GM23248 (cell line): ENCODE results near the gene IFT52.

Experiments used
- EZH2 ChIP-seq: fragments of 200-600 bp; sonication (generic); IDR thresholded peaks from 2 replicates; pipeline ENCODE4 v1.6.1; 2018; ENCODE audit warnings: antibody characterized with exemption, mild to moderate bottlenecking; ENCODE audit not compliant: insufficient read depth, poor library complexity, severe bottlenecking
- EZH2phosphoT487 ChIP-seq: fragments of 200-600 bp; sonication (generic); IDR thresholded peaks from 2 replicates; pipeline ENCODE4 v1.6.1; 2018; ENCODE audit warnings: antibody characterized with exemption, moderate library complexity, mild to moderate bottlenecking, low read depth; ENCODE audit not compliant: insufficient read depth

DNA sequence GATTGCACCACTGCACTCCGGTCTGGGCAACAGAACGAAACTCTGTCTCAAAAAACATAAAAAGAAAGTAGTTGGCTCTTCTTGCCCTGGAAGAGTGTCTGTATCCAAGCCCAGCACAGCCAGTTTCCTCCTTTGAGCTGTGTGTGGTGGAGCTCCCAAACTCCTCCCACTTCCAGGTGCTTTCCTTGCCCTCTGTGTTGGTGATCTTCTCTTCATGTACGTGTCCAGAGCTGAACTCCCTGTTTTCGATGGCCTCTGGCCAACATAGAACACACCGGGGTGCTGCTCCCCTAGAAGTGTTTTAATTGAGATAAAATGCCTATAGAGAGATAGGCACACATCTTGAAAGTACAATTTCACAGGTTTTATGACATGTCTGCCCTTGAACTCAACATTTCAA lies 48.6 kb upstream of the IFT52 start:
- TF ChIP-seq EZH2 (no peak), EZH2phosphoT487 (no peak)
